SK-N-SH treated with all-trans-retinoic acid at 6 μM for 48 hours (cell line): ENCODE measurements around the gene FAM229A.

Experiments used
- ARNTL ChIP-seq: fragments of 450-650 bp; formaldehyde crosslinking; IDR thresholded peaks from 2 replicates; pipeline ENCODE4 v1.5.0; 2020; ENCODE audit warnings: low read depth, mild to moderate bottlenecking, moderate library complexity, borderline replicate concordance
- CSDC2 ChIP-seq: fragments of 250-450 bp; sonication (Bioruptor Pico); IDR thresholded peaks from 2 replicates; pipeline ENCODE4 v1.5.0; 2020; ENCODE audit warnings: mild to moderate bottlenecking, moderate library complexity
- GLIS3 ChIP-seq: fragments of 250-450 bp; sonication (Bioruptor Pico); IDR thresholded peaks from 2 replicates; pipeline ENCODE4 v1.5.0; 2020; ENCODE audit warnings: mild to moderate bottlenecking, moderate library complexity
- PATZ1 ChIP-seq: fragments of 250-450 bp; sonication (Bioruptor Pico); IDR thresholded peaks from 2 replicates; pipeline ENCODE4 v1.8.0; 2020; ENCODE audit warnings: mild to moderate bottlenecking, moderate library complexity, borderline replicate concordance
- PPARA ChIP-seq: fragments of 250-450 bp; sonication (Bioruptor Pico); IDR thresholded peaks from 2 replicates; pipeline ENCODE4 v1.5.0; 2020; ENCODE audit warnings: mild to moderate bottlenecking, borderline replicate concordance
- RARB ChIP-seq: fragments of 250-450 bp; sonication (Bioruptor Pico); IDR thresholded peaks from 2 replicates; pipeline ENCODE4 v1.8.0; 2021; ENCODE audit warnings: mild to moderate bottlenecking, moderate library complexity
- ZNF565 ChIP-seq: fragments of 450-650 bp; formaldehyde crosslinking; conservative IDR thresholded peaks from 2 replicates; pipeline ENCODE4 v1.5.0; 2020; ENCODE audit warnings: low read depth, mild to moderate bottlenecking, moderate library complexity
- ZNF8 ChIP-seq: fragments of 450-650 bp; formaldehyde crosslinking; IDR thresholded peaks from 2 replicates; pipeline ENCODE4 v1.5.0; 2020; ENCODE audit warnings: mild to moderate bottlenecking, moderate library complexity

DNA sequence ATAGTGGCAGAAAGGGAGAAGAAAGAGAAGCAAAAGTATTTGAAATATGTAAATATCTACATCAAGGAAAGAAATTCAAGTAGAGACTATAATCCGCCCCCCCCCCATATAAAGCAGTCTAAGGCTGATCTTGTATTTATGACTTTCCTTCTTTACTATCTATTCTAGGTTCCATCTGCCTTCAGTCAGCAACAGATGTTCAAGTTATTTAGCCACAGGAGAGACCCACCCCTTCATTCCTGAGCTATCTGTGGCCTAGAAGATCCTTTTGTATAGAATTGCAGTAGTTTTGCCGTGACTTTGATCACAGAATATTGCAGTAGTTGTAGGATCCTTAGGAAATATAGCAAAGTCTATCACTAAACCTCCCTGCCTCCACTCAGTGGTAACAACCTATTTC is 42.7 kb upstream of the FAM229A start:
- no peak for TF ChIP-seq ZNF8
- TF ChIP-seq CSDC2 (CRISPR knock-in tag): no peak
- TF ChIP-seq RARB (CRISPR knock-in tag): no peak
- TF ChIP-seq PATZ1 (CRISPR knock-in tag): no peak
- TF ChIP-seq PPARA (CRISPR knock-in tag): no peak
- no peak for TF ChIP-seq ARNTL
- no peak for TF ChIP-seq GLIS3 (CRISPR knock-in tag)
- no peak for TF ChIP-seq ZNF565 (CRISPR knock-in tag)
